H9 (cell line): ENCODE measurements around the gene IMMP1L. TPM values are rescaled to one million over a fixed set of nuclear protein-coding genes. Genes with fewer than 3 reads are reported as not detected.

Experiments used
- DNase-seq: peaks from one replicate; pipeline ENCODE4 v3.0.0-alpha.2; 2017
- H2AFZ ChIP-seq: one replicate; pipeline ENCODE4 v1.6.1; 2013; ENCODE audit warnings: mild to moderate bottlenecking, low read length, control low read depth, moderate library complexity
- H2AK5ac ChIP-seq: 2 replicates; pipeline ENCODE4 v1.6.1; 2013; ENCODE audit warnings: low read length, control low read depth, mixed read lengths; ENCODE audit not compliant: insufficient read length
- H2BK120ac ChIP-seq: one replicate; pipeline ENCODE4 v1.6.1; 2013; ENCODE audit warnings: low read depth, mild to moderate bottlenecking, low read length, control low read depth, inconsistent platforms; ENCODE audit not compliant: poor library complexity, severe bottlenecking
- H2BK12ac ChIP-seq: 2 replicates; pipeline ENCODE4 v1.6.1; 2013; ENCODE audit warnings: low read length, control low read depth, mixed read lengths, low read depth; ENCODE audit not compliant: insufficient read length
- H2BK15ac ChIP-seq: 2 replicates; pipeline ENCODE4 v1.6.1; 2013; ENCODE audit warnings: low read depth, low read length, control low read depth
- H2BK20ac ChIP-seq: one replicate; pipeline ENCODE4 v1.6.1; 2013; ENCODE audit warnings: low read depth, mild to moderate bottlenecking, low read length, control low read depth, inconsistent platforms; ENCODE audit not compliant: poor library complexity, severe bottlenecking
- H2BK5ac ChIP-seq: 2 replicates; pipeline ENCODE4 v1.6.1; 2013; ENCODE audit warnings: low read length, control low read depth, mixed read lengths; ENCODE audit not compliant: insufficient read length
- H3K14ac ChIP-seq: 2 replicates; pipeline ENCODE4 v1.6.1; 2013; ENCODE audit warnings: low read length, control low read depth; ENCODE audit not compliant: insufficient read depth
- H3K18ac ChIP-seq: 2 replicates; pipeline ENCODE4 v1.6.1; 2013; ENCODE audit warnings: low read depth, mild to moderate bottlenecking, mixed read lengths, low read length, control low read depth; ENCODE audit not compliant: insufficient read length
- H3K23ac ChIP-seq: 2 replicates; pipeline ENCODE4 v1.6.1; 2013; ENCODE audit warnings: low read length, control low read depth, mixed read lengths, low read depth; ENCODE audit not compliant: insufficient read length
- H3K23me2 ChIP-seq: 2 replicates; pipeline ENCODE4 v1.6.1; 2013; ENCODE audit warnings: low read depth, mild to moderate bottlenecking, mixed read lengths, low read length, control low read depth; ENCODE audit not compliant: insufficient read length, poor library complexity, severe bottlenecking
- H3K27ac ChIP-seq: 2 replicates; pipeline ENCODE4 v1.5.1; 2013; ENCODE audit warnings: low read length, control low read depth, mixed read lengths, low read depth; ENCODE audit not compliant: insufficient read length
- H3K27me3 ChIP-seq: 2 replicates; pipeline ENCODE4 v1.6.1; 2013; ENCODE audit warnings: low read length, control low read depth, inconsistent platforms; ENCODE audit not compliant: insufficient read depth
- H3K4ac ChIP-seq: 2 replicates; pipeline ENCODE4 v1.6.1; 2013; ENCODE audit warnings: low read depth, mild to moderate bottlenecking, control low read depth, inconsistent platforms, low read length, moderate library complexity
- H3K4me1 ChIP-seq: 2 replicates; pipeline ENCODE4 v1.6.1; 2013; ENCODE audit warnings: low read length, control low read depth, inconsistent platforms; ENCODE audit not compliant: insufficient read depth
- H3K4me2 ChIP-seq: 2 replicates; pipeline ENCODE4 v1.6.1; 2013; ENCODE audit warnings: low read length, control low read depth, mixed read lengths; ENCODE audit not compliant: insufficient read length, insufficient read depth
- H3K56ac ChIP-seq: 2 replicates; pipeline ENCODE4 v1.6.1; 2013; ENCODE audit warnings: low read depth, mild to moderate bottlenecking, mixed read lengths, low read length, control low read depth; ENCODE audit not compliant: insufficient read length
- H3K79me1 ChIP-seq: 2 replicates; pipeline ENCODE4 v1.6.1; 2013; ENCODE audit warnings: low read depth, mild to moderate bottlenecking, moderate library complexity, low read length, control low read depth, inconsistent platforms; ENCODE audit not compliant: insufficient read depth, poor library complexity, severe bottlenecking
- H3K79me2 ChIP-seq: 2 replicates; pipeline ENCODE4 v1.6.1; 2013; ENCODE audit warnings: low read length, control low read depth, inconsistent platforms; ENCODE audit not compliant: insufficient read depth
- H3K9ac ChIP-seq: 2 replicates; pipeline ENCODE4 v1.6.1; 2013; ENCODE audit warnings: low read length, control low read depth, mixed read lengths; ENCODE audit not compliant: insufficient read length; ENCODE audit errors: extremely low read depth
- H3K9me3 ChIP-seq: one replicate; pipeline ENCODE4 v1.6.1; 2013; ENCODE audit warnings: low read depth, low read length, inconsistent platforms; ENCODE audit not compliant: control insufficient read depth
- H3T11ph ChIP-seq: one replicate; pipeline ENCODE4 v1.6.1; 2013; ENCODE audit warnings: mild to moderate bottlenecking, low read length, control low read depth, inconsistent platforms
- H4K20me1 ChIP-seq: one replicate; pipeline ENCODE4 v1.6.1; 2013; ENCODE audit not compliant: control insufficient read depth, insufficient read length, insufficient read depth
- H4K5ac ChIP-seq: 2 replicates; pipeline ENCODE4 v1.6.1; 2013; ENCODE audit warnings: low read depth, mild to moderate bottlenecking, mixed read lengths, low read length, control low read depth; ENCODE audit not compliant: insufficient read length
- H4K8ac ChIP-seq: replicated peaks from 2 replicates; pipeline ENCODE4 v1.6.1; 2013; ENCODE audit warnings: low read length, control low read depth, mixed read lengths, low read depth; ENCODE audit not compliant: insufficient read length
- H4K91ac ChIP-seq: 2 replicates; pipeline ENCODE4 v1.6.1; 2013; ENCODE audit warnings: low read depth, mild to moderate bottlenecking, moderate library complexity, mixed read lengths, low read length, control low read depth; ENCODE audit not compliant: insufficient read length
- H3K27ac Mint-ChIP-seq, 3 experiments: 2 replicates in 2 of 3; 3 replicates in 1 of 3; pipeline ENCODE4 v1.8.0; 2020 to 2021; ENCODE audit warnings: mixed read lengths in 3 of 3, mild to moderate bottlenecking in 1 of 3, moderate library complexity in 1 of 3
- H3K27me3 Mint-ChIP-seq: 2 replicates; pipeline ENCODE4 v1.8.0; 2021; ENCODE audit warnings: low read depth, mild to moderate bottlenecking, moderate library complexity, mixed read lengths
- H3K36me3 Mint-ChIP-seq, 3 experiments: 2 replicates in 2 of 3; 3 replicates in 1 of 3; pipeline ENCODE4 v1.8.0; 2020 to 2021; ENCODE audit warnings: low read depth in 3 of 3, mixed read lengths in 3 of 3; ENCODE audit not compliant: insufficient read depth in 1 of 3
- H3K4me1 Mint-ChIP-seq, 2 experiments: 2 replicates each; pipeline ENCODE4 v1.8.0; 2020; ENCODE audit warnings: mixed read lengths in 2 of 2
- H3K4me3 Mint-ChIP-seq, 2 experiments: 2 replicates in 1 of 2; 3 replicates in 1 of 2; pipeline ENCODE4 v1.8.0; 2020 to 2021; ENCODE audit warnings: mild to moderate bottlenecking in 2 of 2, mixed read lengths in 2 of 2, moderate library complexity in 1 of 2
- H3K9me3 Mint-ChIP-seq, 2 experiments: 2 replicates in 1 of 2; 3 replicates in 1 of 2; pipeline ENCODE4 v1.8.0; 2020; ENCODE audit warnings: mild to moderate bottlenecking in 2 of 2, mixed read lengths in 2 of 2, moderate library complexity in 1 of 2
- CTCF ChIP-seq: fragments of 200-600 bp; sonication (generic); conservative IDR thresholded peaks from 3 replicates; pipeline ENCODE4 v1.8.0; 2021; ENCODE audit warnings: antibody characterized with exemption, mild to moderate bottlenecking
- WGBS: extraction: QIAGEN DNeasy Blood & Tissue Kit; methylation state at CpG from one replicate; pipeline ENCODE4 v1.1.7; 2013; ENCODE audit warnings: missing lambda C conversion rate, low lambda C conversion rate, mixed read lengths; ENCODE audit not compliant: insufficient read length; ENCODE audit errors: extremely low coverage; 5-methylcytosine and 5-hydroxymethylcytosine counted together
- total RNA-seq: library from RNA; stranded (reverse); gene quantifications from 2 replicates; pipeline ENCODE4 v1.2.1, GENCODE V29; 2021

IMMP1L gene
- total RNA-seq, 1 experiment from 2014 or later, result 27.0 TPM

- WGBS, result no CpG with 5 or more reads among the region's 1 CpG
- Mint-ChIP-seq H3K27me3 (no peaks in the 10 kb centered on the region), H3K9me3 (peaks cover 0 to 5% of the 10 kb centered on the region in 2 experiments; a peak in 2 of 5 replicates), H3K27ac (no peak overlapping the region), H3K36me3 (peaks cover 12 to 27% (median 15%) of the 10 kb centered on the region in 3 experiments), H3K4me3 (no peak overlapping the region), H3K4me1 (peaks cover 10 to 12% of the 10 kb centered on the region in 2 experiments)
- Histone ChIP-seq H3K18ac (no peak overlapping the region), H3K9ac (no peak overlapping the region), H4K20me1 (no peaks in the 10 kb centered on the region), H4K8ac (no peak overlapping the region), H2BK12ac (no peak overlapping the region), H3K79me1 (no peaks in the 10 kb centered on the region), H3T11ph (no peak overlapping the region), H2BK5ac (no peak overlapping the region), H3K4me1 (no peaks in the 10 kb centered on the region), H3K23me2 (no peaks in the 10 kb centered on the region), H3K56ac (no peak overlapping the region), H3K9me3 (no peaks in the 10 kb centered on the region), H4K91ac (no peak overlapping the region), H2BK20ac (no peak overlapping the region), H4K5ac (no peak overlapping the region), H2BK120ac (no peak overlapping the region), H2BK15ac (no peak overlapping the region), H2AK5ac (no peak overlapping the region), H3K27ac (no peak overlapping the region), H3K27me3 (no peaks in the 10 kb centered on the region), H3K4ac (no peak overlapping the region), H2AFZ (no peak overlapping the region), H3K79me2 (no peaks in the 10 kb centered on the region), H3K4me2 (no peak overlapping the region), H3K14ac (no peak overlapping the region), H3K23ac (no peak overlapping the region)
- no peak for TF ChIP-seq CTCF
- DNase-seq, result no peak
Observed at GRCh38 chr11:31383116-31383515, 126.3 kb downstream of the IMMP1L start.

Other genes with a start within 250 kb of the IMMP1L start
- gene DCDC1, start 139.9 kb downstream of the IMMP1L start, total RNA-seq, result 0.09 and 0.22 TPM in 2 replicates
- gene DNAJC24, start 139.8 kb downstream of the IMMP1L start, total RNA-seq, result 15.7 and 16.7 TPM in 2 replicates
- gene ELP4, start 145 bp upstream of the IMMP1L start, total RNA-seq, result 15.2 and 15.7 TPM in 2 replicates